HG03280 (cell line): ENCODE results near the gene PDLIM1.
"Not testable (repeated sequence)": the region's sequence is repeated elsewhere in the genome, so short reads cannot be mapped to it uniquely, and the experiment has no call there.

Experiments
- ATAC-seq: cut with Tn5 transposase; IDR thresholded peaks from one replicate; pipeline ENCODE4 v1.9.1; 2021; ENCODE audit warnings: mild to moderate bottlenecking, moderate library complexity; ENCODE audit not compliant: unreplicated experiment

The PDLIM1 gene

GRCh38 chr10:95214793-95215192 lies 76.0 kb downstream of the PDLIM1 start:
- ATAC-seq, result peak; percentile 54

- no peak for ATAC-seq
Measured at GRCh38 chr10:95214369-95214768, 76.4 kb downstream of the PDLIM1 start.

- ATAC-seq, result no peak
Measured at GRCh38 chr10:95211606-95212279, 79.1 kb downstream of the PDLIM1 start.

- no peak for ATAC-seq
Measured at GRCh38 chr10:95209509-95210127, 81.2 kb downstream of the PDLIM1 start.

- no peak for ATAC-seq
Measured at GRCh38 chr10:95208702-95209391, 82.0 kb downstream of the PDLIM1 start.

- ATAC-seq, result not testable (repeated sequence)
Measured at GRCh38 chr10:95202865-95203264, 87.9 kb downstream of the PDLIM1 start.

- ATAC-seq, result no peak
Measured at GRCh38 chr10:95201736-95202135, 89.1 kb downstream of the PDLIM1 start.

GRCh38 chr10:95196046-95196445 lies 94.8 kb downstream of the PDLIM1 start:
- no peak for ATAC-seq

- no peak for ATAC-seq
Measured at GRCh38 chr10:95193944-95194343, 96.9 kb downstream of the PDLIM1 start, which contains the start of gene ACSM6. Gene ACSM6, plus strand, starts transcription at chr10:95194238. Its CDS starts 248 bp downstream, at chr10:95194486.

- no peak for ATAC-seq
Measured at GRCh38 chr10:95188593-95188992, 102.2 kb downstream of the PDLIM1 start.

GRCh38 chr10:95187617-95188016 lies 103.2 kb downstream of the PDLIM1 start:
- ATAC-seq, result no peak
